Rectal smooth muscle tissue (tissue), 1 donor: ENCODE results near the gene GPR180.

ENCODE experiments used
- H3K27ac ChIP-seq: one replicate; pipeline ENCODE4 v1.7.0; 2013; ENCODE audit warnings: low read depth, low read length, inconsistent platforms
- H3K27me3 ChIP-seq: one replicate; pipeline ENCODE4 v1.7.0; 2013; ENCODE audit warnings: low read length; ENCODE audit not compliant: control insufficient read depth, insufficient read depth
- H3K36me3 ChIP-seq: one replicate; pipeline ENCODE4 v1.7.0; 2013; ENCODE audit warnings: low read length; ENCODE audit not compliant: control insufficient read depth, insufficient read depth
- H3K4me1 ChIP-seq: one replicate; pipeline ENCODE4 v1.7.0; 2013; ENCODE audit warnings: low read length; ENCODE audit not compliant: control insufficient read depth, insufficient read depth
- H3K4me3 ChIP-seq: one replicate; pipeline ENCODE4 v1.7.0; 2013; ENCODE audit warnings: low read length
- H3K9ac ChIP-seq: one replicate; pipeline ENCODE4 v1.7.0; 2013; ENCODE audit warnings: low read length

Gene GPR180

DNA sequence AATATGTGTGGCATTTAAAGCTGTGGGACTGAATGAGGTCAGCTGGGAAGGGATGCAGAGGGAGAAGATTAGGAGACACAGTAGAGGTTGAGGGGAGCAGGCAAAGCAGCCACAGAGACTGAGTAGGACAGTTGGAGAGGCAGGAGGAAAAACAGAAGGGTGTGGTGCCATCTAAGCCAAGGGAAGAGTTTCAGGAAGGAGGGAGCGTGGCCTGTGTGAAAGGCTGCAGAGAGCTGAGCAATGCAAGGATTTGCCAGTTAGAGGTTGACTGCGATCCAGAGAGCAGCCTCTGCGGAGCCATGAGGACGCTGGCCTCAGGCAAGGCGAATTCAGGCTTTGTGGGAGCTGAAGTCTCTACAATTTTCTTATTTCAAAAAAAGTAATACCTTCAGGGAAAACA, 81.8 kb downstream of the GPR180 start:
- H3K27ac ChIP-seq: no peak overlapping the region
- no peaks in the 10 kb centered on the region for H3K36me3 ChIP-seq
- no peak overlapping the region for H3K4me3 ChIP-seq
- H3K4me1 ChIP-seq: no peaks in the 10 kb centered on the region
- H3K27me3 ChIP-seq: no peaks in the 10 kb centered on the region
- no peak overlapping the region for H3K9ac ChIP-seq
